ENCODE measurements around the gene HNRNPUL2. TPM values are rescaled to one million over a fixed set of nuclear protein-coding genes. Genes with fewer than 3 reads are reported as not detected.
A peak's percentile ranks its signal among the peaks of the same experiment; 100 is the strongest.

Gene HNRNPUL2
- total RNA-seq, 2 experiments from 2014 or later: 35.2 to 37.6 TPM

- Mint-ChIP-seq H3K36me3 (ENCODE audit: low read depth) (peaks cover 39% of the 10 kb centered on the region), H3K4me3 (peak overlapping the region; percentile 99), H3K27ac (peak overlapping the region; percentile 96), H3K9me3 (no peaks in the 10 kb centered on the region), H3K4me1 (ENCODE audit: low read depth) (peaks cover 36% of the 10 kb centered on the region), H3K27me3 (no peaks in the 10 kb centered on the region)
- no peak for TF ChIP-seq CTCF (IDR thresholded peaks at IDR 0.05)
- ChIA-PET CTCF (interaction anchor here (0.8 to 1.9 kb wide), 10 partner anchors 8 to 241 kb away, joined by 3 to 7 read pairs (median 4); partner anchors contain the start of genes B3GAT3, GANAB, INTS5 and TUT1), POLR2A (interaction anchor here (0.6 to 5.3 kb wide), 43 partner anchors 10 to 241 kb away, joined by 3 to 170 read pairs (median 7); partner anchors contain the start of genes B3GAT3, BSCL2, EEF1G and EML3)
- no peaks in the 10 kb centered on the region for H3K27me3 ChIP-seq (ENCODE audit: control insufficient read depth in 1 of 2, insufficient read depth in 2 of 2, low read length in 2 of 2)
- peak; percentile 28 for ATAC-seq (ENCODE audit: poor library complexity)
- peak overlapping the region; percentile 73 for H3K4me3 ChIP-seq (ENCODE audit: low read length)
- H3K4me1 ChIP-seq (ENCODE audit: insufficient read depth, low read length): peaks cover 54% of the 10 kb centered on the region
- DNase-seq: peak; percentile 31 to 79 (median 52)
- peaks cover 21% of the 10 kb centered on the region for H3K36me3 ChIP-seq (ENCODE audit: insufficient read depth, low read length)
- H3K9me3 ChIP-seq (ENCODE audit: control insufficient read depth in 1 of 2, insufficient read depth in 1 of 2, low read length in 2 of 2): no peaks in the 10 kb centered on the region
- H3K27ac ChIP-seq (ENCODE audit: low read depth in 1 of 2, low read length in 2 of 2): peak overlapping the region; percentile 80 to 88
- intact Hi-C loops (cut with DNase I, micrococcal nuclease): loop anchor here (1.0 to 10.0 kb wide), 3 partner anchors 12 to 871 kb away; partner anchors contain the start of genes INTS5 (in 2 of the 2), FEN1 (in 1 of the 2) and TMEM258 (in 1 of the 2)
These were observed 61.5 kb downstream of the HNRNPUL2 start for GRCh38 chr11:62665599-62666258.

GRCh38 chr11:62665075-62665598 is 62.1 kb downstream of the HNRNPUL2 start, which contains the start of the genes C11orf98 and CSKMT:
TSS of gene C11orf98 (minus strand) at chr11:62665210. CDS start at chr11:62665169, 41 bp downstream.
TSS of gene CSKMT (plus strand) at chr11:62665312. CDS start at chr11:62665880, 568 bp downstream.
- TF ChIP-seq CTCF (IDR thresholded peaks at IDR 0.05): no peak
- intact Hi-C loops (cut with DNase I, micrococcal nuclease): loop anchor here (1.0 to 10.0 kb wide), 2 partner anchors 12 to 870 kb away; partner anchors contain the start of genes INTS5 (in 2 of the 2), FEN1 (in 1 of the 2) and TMEM258 (in 1 of the 2)
- Mint-ChIP-seq H3K4me3 (peak within 1 kb of the TSS; percentile 99), H3K36me3 (ENCODE audit: low read depth) (peaks cover 39% of the 10 kb centered on the region), H3K27ac (peak within 1 kb of the TSS; percentile 96), H3K4me1 (ENCODE audit: low read depth) (peaks cover 36% of the 10 kb centered on the region), H3K9me3 (no peaks in the 10 kb centered on the region), H3K27me3 (no peaks in the 10 kb centered on the region)
- ChIA-PET POLR2A (interaction anchor here (0.6 to 5.3 kb wide), 49 partner anchors 10 to 1620 kb away, joined by 3 to 170 read pairs (median 6); partner anchors contain the start of genes B3GAT3, BAD, BSCL2 and EEF1G), CTCF (interaction anchor here (0.8 to 1.9 kb wide), 11 partner anchors 9 to 240 kb away, joined by 3 to 7 read pairs (median 4); partner anchors contain the start of genes B3GAT3, GANAB, INTS5 and TUT1)
- Histone ChIP-seq H3K27ac (ENCODE audit: low read depth in 1 of 2, low read length in 2 of 2) (peak within 1 kb of the TSS; percentile 80 to 88), H3K4me3 (ENCODE audit: low read length) (peak within 1 kb of the TSS; percentile 73), H3K27me3 (ENCODE audit: control insufficient read depth in 1 of 2, insufficient read depth in 2 of 2, low read length in 2 of 2) (no peaks in the 10 kb centered on the region), H3K9me3 (ENCODE audit: control insufficient read depth in 1 of 2, insufficient read depth in 1 of 2, low read length in 2 of 2) (no peaks in the 10 kb centered on the region), H3K36me3 (ENCODE audit: insufficient read depth, low read length) (peaks cover 21% of the 10 kb centered on the region), H3K4me1 (ENCODE audit: insufficient read depth, low read length) (peaks cover 48% of the 10 kb centered on the region)
- peak; percentile 92 to 97 (median 94) for DNase-seq
- ATAC-seq (ENCODE audit: poor library complexity): peak; percentile 91
